ENCODE measurements around the gene TRPV2. TPM values are rescaled to one million over a fixed set of nuclear protein-coding genes. Genes with fewer than 3 reads are reported as not detected.

TRPV2 gene
- total and polyA plus RNA-seq, 4 donors: 8.5 to 40.3 (median 30.6) TPM

GRCh38 chr17:16463358-16464302, 48.3 kb downstream of the TRPV2 start:
- Histone ChIP-seq H3K4me3 (ENCODE audit: low read length in 2 of 2) (no peak overlapping the region), H3K27ac (ENCODE audit: low read depth in 1 of 2, low read length in 2 of 2) (no peak overlapping the region), H3K27me3 (ENCODE audit: control insufficient read depth in 1 of 2, insufficient read depth in 2 of 2, low read length in 1 of 2) (no peaks in the 10 kb centered on the region), H3K4me1 (ENCODE audit: control insufficient read depth in 1 of 2, insufficient read depth in 2 of 2, low read length in 2 of 2) (no peaks in the 10 kb centered on the region), H3K9me3 (ENCODE audit: control insufficient read depth, low read length) (no peaks in the 10 kb centered on the region), H3K36me3 (ENCODE audit: control insufficient read depth in 1 of 2, insufficient read depth in 2 of 2, low read length in 1 of 2) (no peaks in the 10 kb centered on the region)
- WGBS, 2 donors: 31 to 38% methylated on average over 13 of the region's 13 CpGs
- no peak for ATAC-seq (ENCODE audit: low FRiP score)
- intact Hi-C loops (cut with DNase I): no loop called here
- peak in 1 of 2 donors; percentile 67 for DNase-seq

- ATAC-seq (ENCODE audit: low FRiP score) (no peak), DNase-seq (no peak)
- H3K4me3 ChIP-seq (ENCODE audit: low read length in 2 of 2): no peak overlapping the region
- H3K27me3 ChIP-seq (ENCODE audit: control insufficient read depth in 1 of 2, insufficient read depth in 2 of 2, low read length in 1 of 2): no peaks in the 10 kb centered on the region
- no peak overlapping the region for H3K27ac ChIP-seq (ENCODE audit: low read depth in 1 of 2, low read length in 2 of 2)
- H3K36me3 ChIP-seq (ENCODE audit: control insufficient read depth in 1 of 2, insufficient read depth in 2 of 2, low read length in 1 of 2): no peaks in the 10 kb centered on the region
- intact Hi-C loops (cut with DNase I): no loop called here
- WGBS, 2 donors: 85 to 88% methylated on average over 12 of the region's 12 CpGs
- no peaks in the 10 kb centered on the region for H3K4me1 ChIP-seq (ENCODE audit: control insufficient read depth in 1 of 2, insufficient read depth in 2 of 2, low read length in 2 of 2)
- no peaks in the 10 kb centered on the region for H3K9me3 ChIP-seq (ENCODE audit: control insufficient read depth, low read length)
These were observed 49.1 kb downstream of the TRPV2 start for GRCh38 chr17:16464303-16465051.

- intact Hi-C loops (cut with DNase I): no loop called here
- no peaks in the 10 kb centered on the region for H3K4me1 ChIP-seq (ENCODE audit: control insufficient read depth in 1 of 2, insufficient read depth in 2 of 2, low read length in 2 of 2)
- no peaks in the 10 kb centered on the region for H3K27me3 ChIP-seq (ENCODE audit: control insufficient read depth in 1 of 2, insufficient read depth in 2 of 2, low read length in 1 of 2)
- whole genome bisulfite sequencing, 2 donors: 70 to 84% methylated on average over 3 of the region's 3 CpGs
- no peak overlapping the region for H3K4me3 ChIP-seq (ENCODE audit: low read length in 2 of 2)
- ATAC-seq (ENCODE audit: low FRiP score) (no peak), DNase-seq (no peak)
- H3K9me3 ChIP-seq (ENCODE audit: control insufficient read depth, low read length): no peaks in the 10 kb centered on the region
- H3K27ac ChIP-seq (ENCODE audit: low read depth in 1 of 2, low read length in 2 of 2): no peak overlapping the region
- H3K36me3 ChIP-seq (ENCODE audit: control insufficient read depth in 1 of 2, insufficient read depth in 2 of 2, low read length in 1 of 2): no peaks in the 10 kb centered on the region
These were observed 49.6 kb downstream of the TRPV2 start for GRCh38 chr17:16465052-16465312.

GRCh38 chr17:16465861-16466338, 50.5 kb downstream of the TRPV2 start:
- ATAC-seq (ENCODE audit: low FRiP score) (no peak), DNase-seq (no peak)
- H3K27ac ChIP-seq (ENCODE audit: low read depth in 1 of 2, low read length in 2 of 2): no peak overlapping the region
- no peaks in the 10 kb centered on the region for H3K27me3 ChIP-seq (ENCODE audit: control insufficient read depth in 1 of 2, insufficient read depth in 2 of 2, low read length in 1 of 2)
- intact Hi-C loops (cut with DNase I): no loop called here
- H3K4me3 ChIP-seq (ENCODE audit: low read length in 2 of 2): no peak overlapping the region
- no peaks in the 10 kb centered on the region for H3K9me3 ChIP-seq (ENCODE audit: control insufficient read depth, low read length)
- 87 to 88% methylated on average over 4 of the region's 4 CpGs for WGBS, 2 donors
- H3K4me1 ChIP-seq (ENCODE audit: control insufficient read depth in 1 of 2, insufficient read depth in 2 of 2, low read length in 2 of 2): no peaks in the 10 kb centered on the region
- H3K36me3 ChIP-seq (ENCODE audit: control insufficient read depth in 1 of 2, insufficient read depth in 2 of 2, low read length in 1 of 2): no peaks in the 10 kb centered on the region

- no peak for DNase-seq
- Histone ChIP-seq H3K27me3 (ENCODE audit: control insufficient read depth in 1 of 2, insufficient read depth in 2 of 2, low read length in 1 of 2) (no peaks in the 10 kb centered on the region), H3K4me3 (ENCODE audit: low read length in 2 of 2) (no peak overlapping the region), H3K4me1 (ENCODE audit: control insufficient read depth in 1 of 2, insufficient read depth in 2 of 2, low read length in 2 of 2) (no peaks in the 10 kb centered on the region), H3K27ac (ENCODE audit: low read depth in 1 of 2, low read length in 2 of 2) (no peak overlapping the region), H3K36me3 (ENCODE audit: control insufficient read depth in 1 of 2, insufficient read depth in 2 of 2, low read length in 1 of 2) (peaks cover 0 to 2% of the 10 kb centered on the region in 2 donors), H3K9me3 (ENCODE audit: control insufficient read depth, low read length) (no peaks in the 10 kb centered on the region)
- intact Hi-C loops (cut with DNase I): no loop called here
- no peak for ATAC-seq (ENCODE audit: low FRiP score)
- 83% methylated on average over 9 of the region's 9 CpGs for WGBS, 2 donors
These were observed 51.0 kb downstream of the TRPV2 start for GRCh38 chr17:16466407-16466806.

- H3K4me3 ChIP-seq (ENCODE audit: low read length in 2 of 2): no peak overlapping the region
- H3K27me3 ChIP-seq (ENCODE audit: control insufficient read depth in 1 of 2, insufficient read depth in 2 of 2, low read length in 1 of 2): no peaks in the 10 kb centered on the region
- intact Hi-C loops (cut with DNase I): no loop called here
- DNase-seq (no peak), ATAC-seq (ENCODE audit: low FRiP score) (no peak)
- H3K27ac ChIP-seq (ENCODE audit: low read depth in 1 of 2, low read length in 2 of 2): no peak overlapping the region
- no peaks in the 10 kb centered on the region for H3K4me1 ChIP-seq (ENCODE audit: control insufficient read depth in 1 of 2, insufficient read depth in 2 of 2, low read length in 2 of 2)
- H3K36me3 ChIP-seq (ENCODE audit: control insufficient read depth in 1 of 2, insufficient read depth in 2 of 2, low read length in 1 of 2): peaks cover 0 to 2% of the 10 kb centered on the region in 2 donors
- H3K9me3 ChIP-seq (ENCODE audit: control insufficient read depth, low read length): no peaks in the 10 kb centered on the region
- WGBS, 2 donors: 93 to 95% methylated on average over 6 of the region's 6 CpGs
These were observed 51.7 kb downstream of the TRPV2 start for GRCh38 chr17:16467044-16467443.

- H3K27me3 ChIP-seq (ENCODE audit: control insufficient read depth in 1 of 2, insufficient read depth in 2 of 2, low read length in 1 of 2): no peaks in the 10 kb centered on the region
- H3K27ac ChIP-seq (ENCODE audit: low read depth in 1 of 2, low read length in 2 of 2): no peak overlapping the region
- ATAC-seq (ENCODE audit: low FRiP score) (no peak), DNase-seq (no peak)
- intact Hi-C loops (cut with DNase I): no loop called here
- no peak overlapping the region for H3K4me3 ChIP-seq (ENCODE audit: low read length in 2 of 2)
- H3K9me3 ChIP-seq (ENCODE audit: control insufficient read depth, low read length): no peaks in the 10 kb centered on the region
- 23 to 35% methylated on average over 3 of the region's 3 CpGs for WGBS, 2 donors
- no peaks in the 10 kb centered on the region for H3K4me1 ChIP-seq (ENCODE audit: control insufficient read depth in 1 of 2, insufficient read depth in 2 of 2, low read length in 2 of 2)
- H3K36me3 ChIP-seq (ENCODE audit: control insufficient read depth in 1 of 2, insufficient read depth in 2 of 2, low read length in 1 of 2): peaks cover 0 to 2% of the 10 kb centered on the region in 2 donors
These were observed 52.5 kb downstream of the TRPV2 start for GRCh38 chr17:16467886-16468285.

- ATAC-seq (ENCODE audit: low FRiP score) (no peak), DNase-seq (no peak)
- Histone ChIP-seq H3K9me3 (ENCODE audit: control insufficient read depth, low read length) (no peaks in the 10 kb centered on the region), H3K4me3 (ENCODE audit: low read length in 2 of 2) (no peak overlapping the region), H3K27me3 (ENCODE audit: control insufficient read depth in 1 of 2, insufficient read depth in 2 of 2, low read length in 1 of 2) (no peaks in the 10 kb centered on the region), H3K27ac (ENCODE audit: low read depth in 1 of 2, low read length in 2 of 2) (no peak overlapping the region), H3K4me1 (ENCODE audit: control insufficient read depth in 1 of 2, insufficient read depth in 2 of 2, low read length in 2 of 2) (no peaks in the 10 kb centered on the region), H3K36me3 (ENCODE audit: control insufficient read depth in 1 of 2, insufficient read depth in 2 of 2, low read length in 1 of 2) (peaks cover 0 to 2% of the 10 kb centered on the region in 2 donors)
- WGBS, 2 donors: 93 to 94% methylated on average over 4 of the region's 4 CpGs
- intact Hi-C loops (cut with DNase I): no loop called here
These were observed 53.1 kb downstream of the TRPV2 start for GRCh38 chr17:16468428-16468992.
